Liver (tissue), 9 donors: ENCODE data around the gene ROBO4. TPM values are rescaled to one million over a fixed set of nuclear protein-coding genes. Genes with fewer than 3 reads are reported as not detected.

ENCODE experiments used
- DNase-seq: peaks from one replicate; pipeline ENCODE4 v3.0.0-alpha.2; 2017; ENCODE audit warnings: low spot score
- H3K27ac ChIP-seq, 2 donors: one replicate each; pipeline ENCODE4 v1.7.0; 2013; ENCODE audit warnings: inconsistent platforms in 2 of 2, low read length in 2 of 2, control low read depth in 1 of 2, low read depth in 1 of 2, mild to moderate bottlenecking in 1 of 2
- H3K27me3 ChIP-seq, 4 donors: one replicate each; pipeline versions ENCODE4 v1.6.1 to v1.7.0; 2013; ENCODE audit warnings: low read length in 3 of 4, inconsistent platforms in 1 of 4, mild to moderate bottlenecking in 1 of 4, moderate library complexity in 1 of 4; ENCODE audit not compliant: control insufficient read depth in 4 of 4, insufficient read depth in 4 of 4
- H3K36me3 ChIP-seq, 4 donors: one replicate each; pipeline versions ENCODE4 v1.6.1 to v1.7.0; 2013; ENCODE audit warnings: low read length in 3 of 4, mild to moderate bottlenecking in 3 of 4, low read depth in 1 of 4, moderate library complexity in 1 of 4; ENCODE audit not compliant: control insufficient read depth in 4 of 4, insufficient read depth in 3 of 4
- H3K4me1 ChIP-seq, 4 donors: one replicate each; pipeline versions ENCODE4 v1.6.1 to v1.7.0; 2013; ENCODE audit warnings: low read length in 3 of 4, mild to moderate bottlenecking in 3 of 4, moderate library complexity in 1 of 4; ENCODE audit not compliant: control insufficient read depth in 4 of 4, insufficient read depth in 4 of 4
- H3K4me3 ChIP-seq, 3 donors: one replicate each; pipeline versions ENCODE4 v1.6.1 to v1.7.0; 2013; ENCODE audit warnings: low read length in 3 of 3, control low read depth in 1 of 3, low read depth in 1 of 3, mild to moderate bottlenecking in 1 of 3
- H3K9ac ChIP-seq, 2 donors: one replicate each; pipeline ENCODE4 v1.7.0; 2013; ENCODE audit warnings: low read length in 2 of 2, mild to moderate bottlenecking in 2 of 2, moderate library complexity in 2 of 2, control low read depth in 1 of 2, low read depth in 1 of 2
- H3K9me3 ChIP-seq, 4 donors: one replicate each; pipeline versions ENCODE4 v1.6.1 to v1.7.0; 2013; ENCODE audit warnings: low read length in 3 of 4; ENCODE audit not compliant: control insufficient read depth in 4 of 4
- CTCF ChIP-seq: fragments of 150-350 bp; IDR thresholded peaks from 2 replicates; pipeline ENCODE4 v1.5.1; 2017; ENCODE audit warnings: improper control_type of control experiment, low read depth, low read length; ENCODE audit not compliant: missing input control
- EGR1 ChIP-seq, 2 donors: IDR thresholded peaks; 2 replicates each; pipeline ENCODE4 v1.6.1; 2016 to 2018; ENCODE audit warnings: antibody characterized with exemption in 2 of 2, low read depth in 2 of 2
- FOXA1 ChIP-seq: IDR thresholded peaks from 2 replicates; pipeline ENCODE4 v1.6.1; 2016; ENCODE audit warnings: antibody characterized with exemption
- FOXA2 ChIP-seq: IDR thresholded peaks from 2 replicates; pipeline ENCODE4 v1.6.1; 2016; ENCODE audit warnings: antibody characterized with exemption
- GABPA ChIP-seq, 2 donors: IDR thresholded peaks in 1 of 2; conservative IDR thresholded peaks in 1 of 2; 2 replicates each; pipeline ENCODE4 v1.6.1; 2016; ENCODE audit warnings: antibody characterized with exemption in 2 of 2, mild to moderate bottlenecking in 1 of 2, moderate library complexity in 1 of 2
- HNF4A ChIP-seq, 2 donors: conservative IDR thresholded peaks; 2 replicates each; pipeline ENCODE4 v1.6.1; 2016; ENCODE audit warnings: antibody characterized with exemption in 2 of 2, mild to moderate bottlenecking in 2 of 2
- JUND ChIP-seq, 2 donors: IDR thresholded peaks; 2 replicates each; pipeline ENCODE4 v1.6.1; 2016; ENCODE audit warnings: antibody characterized with exemption in 2 of 2
- NR2F2 ChIP-seq: IDR thresholded peaks from 2 replicates; pipeline ENCODE4 v1.6.1; 2016; ENCODE audit warnings: antibody characterized with exemption
- RAD21 ChIP-seq, 2 donors: IDR thresholded peaks; 2 replicates each; pipeline ENCODE4 v1.6.1; 2016; ENCODE audit warnings: antibody characterized with exemption in 2 of 2, mild to moderate bottlenecking in 2 of 2
- RXRA ChIP-seq, 2 donors: IDR thresholded peaks; 2 replicates each; pipeline ENCODE4 v1.6.1; 2017 to 2018; ENCODE audit warnings: antibody characterized with exemption in 2 of 2, mild to moderate bottlenecking in 1 of 2
- SP1 ChIP-seq: IDR thresholded peaks from 2 replicates; pipeline ENCODE4 v1.6.1; 2018; ENCODE audit warnings: antibody characterized with exemption, mild to moderate bottlenecking
- TAF1 ChIP-seq: conservative IDR thresholded peaks from 2 replicates; pipeline ENCODE4 v1.6.1; 2016; ENCODE audit warnings: antibody characterized with exemption, mild to moderate bottlenecking
- YY1 ChIP-seq: IDR thresholded peaks from 2 replicates; pipeline ENCODE4 v1.6.1; 2016; ENCODE audit warnings: antibody characterized with exemption, mild to moderate bottlenecking
- ZBTB33 ChIP-seq: IDR thresholded peaks from 2 replicates; pipeline ENCODE4 v1.6.1; 2016; ENCODE audit warnings: antibody characterized with exemption
- WGBS: extraction: QIAGEN DNeasy Blood & Tissue Kit; methylation state at CpG from one replicate; pipeline ENCODE4 v1.1.7; 2013; 5-methylcytosine and 5-hydroxymethylcytosine counted together
- polyA plus RNA-seq, 2 donors: library from polyadenylated mRNA; stranded (reverse) in 1 of 2; unstranded in 1 of 2; fragments of 200-250 nt in 1 of 2; fragments of >200 nt in 1 of 2; fragmentation: Nextera tagmentation in 1 of 2; extraction: Ambion mirVana in 1 of 2; gene quantifications; one replicate each; pipeline versions ENCODE4 v1.2.1 to v1.2.3, GENCODE V29; 2013 to 2015
- total RNA-seq, 2 donors: library from RNA; depleted of rRNA; stranded (reverse); fragments of >200 nt; gene quantifications; one replicate each; pipeline ENCODE4 v1.2.3, GENCODE V29; 2014
- TF ChIP-seq, protein P1 (sequence below): IDR thresholded peaks from 2 replicates; pipeline ENCODE4 v1.6.1; 2016; ENCODE audit warnings: antibody characterized with exemption
- TF ChIP-seq, protein P2 (sequence below): IDR thresholded peaks from 2 replicates; pipeline ENCODE4 v1.6.1; 2016; ENCODE audit warnings: antibody characterized with exemption
- TF ChIP-seq, protein P3 (sequence below): IDR thresholded peaks from 2 replicates; pipeline ENCODE4 v1.6.1; 2016; ENCODE audit warnings: antibody characterized with exemption, mild to moderate bottlenecking
- donor health status: healthy.
- donor health status: healthy.
- donor health status: healthy.
- donor health status: healthy.
- donor health status: healthy.

Gene ROBO4
- total and polyA plus RNA-seq, 4 donors, result 2.5 to 17.2 (median 7.6) TPM

- DNase-seq, result no peak
- H3K4me1 ChIP-seq, result peaks cover 0 to 6% (median 2%) of the 10 kb centered on the region in 4 donors
- no peak overlapping the region for H3K27ac ChIP-seq
Observed at GRCh38 chr11:124889191-124890091, 8.2 kb downstream of the ROBO4 start.

GRCh38 chr11:124887667-124888013 lies 10.0 kb downstream of the ROBO4 start:
- no peak overlapping the region for H3K27ac ChIP-seq
- no peak overlapping the region for H3K4me3 ChIP-seq
- TF ChIP-seq ZBTB33 (no peak), YY1 (no peak), EGR1 (IDR thresholded peaks at IDR 0.05; ENCODE audit: low read depth in 2 of 2) (no peak), FOXA2 (no peak), CTCF (no peak), FOXA1 (no peak), RAD21 (IDR thresholded peaks at IDR 0.05) (no peak), SP1 (no peak), TAF1 (no peak), HNF4A (conservative IDR thresholded peaks at IDR 0.05) (no peak), GABPA (IDR thresholded peaks at IDR 0.05 in 1 of 2, conservative IDR thresholded peaks at IDR 0.05 in 1 of 2) (no peak)
- TF ChIP-seq, protein P1, sequence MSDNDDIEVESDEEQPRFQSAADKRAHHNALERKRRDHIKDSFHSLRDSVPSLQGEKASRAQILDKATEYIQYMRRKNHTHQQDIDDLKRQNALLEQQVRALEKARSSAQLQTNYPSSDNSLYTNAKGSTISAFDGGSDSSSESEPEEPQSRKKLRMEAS, result no peak
- TF ChIP-seq, protein P2, sequence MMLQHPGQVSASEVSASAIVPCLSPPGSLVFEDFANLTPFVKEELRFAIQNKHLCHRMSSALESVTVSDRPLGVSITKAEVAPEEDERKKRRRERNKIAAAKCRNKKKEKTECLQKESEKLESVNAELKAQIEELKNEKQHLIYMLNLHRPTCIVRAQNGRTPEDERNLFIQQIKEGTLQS, result no peak
- H3K9ac ChIP-seq, result no peak overlapping the region
- 90% methylated on average over 3 of the region's 3 CpGs for WGBS
- no peaks in the 10 kb centered on the region for H3K9me3 ChIP-seq
- peaks cover 0 to 11% (median 6%) of the 10 kb centered on the region in 4 donors for H3K4me1 ChIP-seq
- H3K36me3 ChIP-seq, result no peaks in the 10 kb centered on the region
- H3K27me3 ChIP-seq, result no peaks in the 10 kb centered on the region
- DNase-seq, result no peak

More at GRCh38 chr11:124889191-124890091, 8.2 kb downstream of the ROBO4 start:
- H3K27me3 ChIP-seq, result no peaks in the 10 kb centered on the region
- no peak for TF ChIP-seq FOXA1
- TF ChIP-seq ZBTB33, result no peak
- TF ChIP-seq, protein P3, sequence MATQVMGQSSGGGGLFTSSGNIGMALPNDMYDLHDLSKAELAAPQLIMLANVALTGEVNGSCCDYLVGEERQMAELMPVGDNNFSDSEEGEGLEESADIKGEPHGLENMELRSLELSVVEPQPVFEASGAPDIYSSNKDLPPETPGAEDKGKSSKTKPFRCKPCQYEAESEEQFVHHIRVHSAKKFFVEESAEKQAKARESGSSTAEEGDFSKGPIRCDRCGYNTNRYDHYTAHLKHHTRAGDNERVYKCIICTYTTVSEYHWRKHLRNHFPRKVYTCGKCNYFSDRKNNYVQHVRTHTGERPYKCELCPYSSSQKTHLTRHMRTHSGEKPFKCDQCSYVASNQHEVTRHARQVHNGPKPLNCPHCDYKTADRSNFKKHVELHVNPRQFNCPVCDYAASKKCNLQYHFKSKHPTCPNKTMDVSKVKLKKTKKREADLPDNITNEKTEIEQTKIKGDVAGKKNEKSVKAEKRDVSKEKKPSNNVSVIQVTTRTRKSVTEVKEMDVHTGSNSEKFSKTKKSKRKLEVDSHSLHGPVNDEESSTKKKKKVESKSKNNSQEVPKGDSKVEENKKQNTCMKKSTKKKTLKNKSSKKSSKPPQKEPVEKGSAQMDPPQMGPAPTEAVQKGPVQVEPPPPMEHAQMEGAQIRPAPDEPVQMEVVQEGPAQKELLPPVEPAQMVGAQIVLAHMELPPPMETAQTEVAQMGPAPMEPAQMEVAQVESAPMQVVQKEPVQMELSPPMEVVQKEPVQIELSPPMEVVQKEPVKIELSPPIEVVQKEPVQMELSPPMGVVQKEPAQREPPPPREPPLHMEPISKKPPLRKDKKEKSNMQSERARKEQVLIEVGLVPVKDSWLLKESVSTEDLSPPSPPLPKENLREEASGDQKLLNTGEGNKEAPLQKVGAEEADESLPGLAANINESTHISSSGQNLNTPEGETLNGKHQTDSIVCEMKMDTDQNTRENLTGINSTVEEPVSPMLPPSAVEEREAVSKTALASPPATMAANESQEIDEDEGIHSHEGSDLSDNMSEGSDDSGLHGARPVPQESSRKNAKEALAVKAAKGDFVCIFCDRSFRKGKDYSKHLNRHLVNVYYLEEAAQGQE, result no peak
- no peak for TF ChIP-seq TAF1
- no peak for TF ChIP-seq RXRA (IDR thresholded peaks at IDR 0.05)
- TF ChIP-seq, protein P1, result no peak
- no peak for TF ChIP-seq YY1
- TF ChIP-seq JUND (IDR thresholded peaks at IDR 0.05), result no peak
- no peak for TF ChIP-seq NR2F2
- no peak for TF ChIP-seq HNF4A (conservative IDR thresholded peaks at IDR 0.05)
- no peak overlapping the region for H3K4me3 ChIP-seq
- H3K36me3 ChIP-seq, result no peaks in the 10 kb centered on the region
- H3K9me3 ChIP-seq, result no peaks in the 10 kb centered on the region
- no peak overlapping the region for H3K9ac ChIP-seq
- WGBS, result 98% methylated on average over 2 of the region's 2 CpGs
